GM18507 (cell line): Measurements from ENCODE around the gene MBTPS1.

Experiments
- DNase-seq: peaks from one replicate; pipeline ENCODE4 v3.0.0; 2011; ENCODE audit warnings: low read depth; ENCODE audit not compliant: insufficient read length; ENCODE audit errors: extremely low spot score
- FAIRE-seq: peaks from 2 replicates; lab custom pipeline; 2011; peaks lifted over from hg19 to GRCh38; lab: Jason Lieb, UNC

Gene MBTPS1

DNA sequence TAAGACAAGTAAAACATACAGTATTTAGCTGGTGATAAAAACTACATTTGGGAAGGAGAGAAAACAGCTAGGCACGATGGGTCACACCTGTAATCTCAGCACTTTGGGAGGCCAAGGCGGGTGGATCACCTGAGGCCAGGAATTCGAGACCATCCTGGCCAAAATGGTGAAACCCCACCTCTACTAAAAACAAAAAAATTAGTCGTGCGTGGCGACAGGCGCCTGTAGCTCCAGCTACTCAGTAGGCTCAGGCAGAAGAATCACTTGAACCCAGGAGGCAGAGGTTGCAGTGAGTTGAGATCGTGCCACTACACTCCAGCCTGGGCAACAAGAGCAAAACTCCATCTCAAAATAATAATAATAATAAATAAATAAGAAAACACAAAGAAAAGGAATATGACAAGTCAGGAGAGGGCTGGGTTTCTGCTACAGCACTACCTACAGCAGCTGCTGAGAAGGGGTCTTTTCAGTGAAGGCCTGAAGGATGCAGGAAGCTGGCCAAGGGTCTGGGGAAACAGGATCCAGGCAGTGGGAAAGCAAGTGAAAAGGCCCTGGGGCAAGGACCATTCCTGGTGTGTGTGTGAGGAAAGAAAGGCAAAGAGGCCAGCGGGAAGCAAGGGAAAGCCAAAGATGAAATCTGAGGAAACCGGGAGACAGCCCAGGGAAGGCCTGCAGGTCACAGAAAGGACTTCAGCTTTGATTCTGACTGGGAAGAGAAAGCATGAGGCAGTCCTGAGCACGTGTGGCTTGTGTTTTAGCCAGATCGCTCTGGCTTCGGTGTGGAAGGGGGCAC lies 10.6 kb downstream of the MBTPS1 start:
- FAIRE-seq = no peak
- DNase-seq = no peak

DNA sequence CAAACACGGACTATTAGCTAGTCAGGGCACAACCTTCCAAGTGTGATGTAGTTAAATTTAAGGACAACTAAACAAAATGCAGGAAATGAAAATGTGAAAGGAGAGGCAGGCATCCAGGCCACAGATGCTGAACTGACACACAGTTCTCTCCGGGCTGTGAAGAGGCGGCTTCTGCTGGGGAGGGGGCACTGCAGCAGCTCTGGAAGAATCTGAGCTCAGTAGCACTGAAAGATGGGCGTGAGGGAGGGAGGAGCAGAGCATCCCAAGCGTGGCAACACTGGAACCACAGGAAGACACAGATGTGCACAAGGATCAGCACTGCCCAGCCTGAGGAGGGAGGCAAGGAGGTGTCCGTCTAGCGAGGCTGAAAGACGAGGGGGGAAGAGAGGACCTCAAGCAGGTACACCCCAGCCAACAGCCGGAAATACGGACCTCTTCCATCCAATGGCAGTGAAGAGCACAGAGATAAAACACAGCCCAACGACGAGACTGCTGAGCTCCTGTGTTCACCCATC lies 11.4 kb downstream of the MBTPS1 start:
- no peak for FAIRE-seq
- DNase-seq = no peak

DNA sequence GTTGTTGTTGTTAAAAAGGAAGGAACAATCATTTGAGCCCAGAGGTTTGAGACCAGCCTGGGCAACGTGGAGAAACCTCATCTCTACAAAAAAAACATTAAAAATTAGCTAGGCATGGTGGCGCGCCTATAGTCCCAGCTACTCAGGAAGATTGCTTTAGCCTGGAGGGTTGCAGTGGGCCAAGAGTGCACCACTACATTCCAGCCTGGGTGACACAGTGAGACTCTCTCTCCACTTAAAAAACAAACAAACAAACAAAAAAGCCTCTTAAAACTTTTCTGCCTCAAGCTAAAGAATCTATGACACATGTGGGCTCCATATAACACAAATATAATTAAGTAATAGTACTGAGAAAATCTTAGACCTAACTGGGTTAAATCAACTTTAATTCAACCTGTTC lies 12.5 kb downstream of the MBTPS1 start:
- FAIRE-seq = no peak
- DNase-seq = no peak

DNA sequence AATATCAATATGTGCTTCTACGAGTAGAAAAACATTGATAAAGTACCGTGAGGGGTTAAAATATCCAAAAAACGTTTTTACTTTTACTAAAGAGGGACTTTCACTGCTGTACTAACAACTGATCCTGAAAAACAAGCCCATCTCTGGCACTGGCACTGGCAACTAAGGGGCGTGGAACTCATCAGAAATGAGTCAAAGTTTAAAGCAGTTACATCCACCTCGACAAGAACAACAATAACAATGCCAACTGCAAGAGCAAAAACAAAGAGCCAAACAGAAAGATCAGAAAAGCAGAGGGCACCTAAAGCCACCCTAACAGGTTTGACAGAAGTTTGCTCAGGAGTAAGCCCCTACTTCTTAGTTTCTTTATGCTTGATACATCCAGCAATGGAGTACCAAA lies 13.1 kb downstream of the MBTPS1 start:
- FAIRE-seq = no peak
- no peak for DNase-seq

DNA sequence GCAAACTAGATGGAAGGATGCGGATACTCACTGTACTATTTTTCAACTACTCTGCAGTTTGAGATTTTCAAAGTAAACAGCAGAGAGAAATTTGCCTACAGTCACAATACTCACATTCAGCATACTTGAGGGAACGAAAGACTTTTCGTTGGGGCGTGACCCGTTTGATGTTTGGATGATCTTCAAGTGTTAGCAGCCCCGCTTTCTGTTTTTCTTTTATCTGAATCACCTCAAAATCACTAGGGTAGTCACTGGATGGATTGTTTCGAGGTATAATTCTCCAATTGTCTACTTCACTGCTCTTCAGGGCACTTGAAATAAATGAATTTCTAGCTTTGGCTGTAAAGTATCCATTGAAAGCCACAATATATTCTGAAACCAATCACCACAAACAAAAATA lies 17.8 kb downstream of the MBTPS1 start:
- DNase-seq = no peak

DNA sequence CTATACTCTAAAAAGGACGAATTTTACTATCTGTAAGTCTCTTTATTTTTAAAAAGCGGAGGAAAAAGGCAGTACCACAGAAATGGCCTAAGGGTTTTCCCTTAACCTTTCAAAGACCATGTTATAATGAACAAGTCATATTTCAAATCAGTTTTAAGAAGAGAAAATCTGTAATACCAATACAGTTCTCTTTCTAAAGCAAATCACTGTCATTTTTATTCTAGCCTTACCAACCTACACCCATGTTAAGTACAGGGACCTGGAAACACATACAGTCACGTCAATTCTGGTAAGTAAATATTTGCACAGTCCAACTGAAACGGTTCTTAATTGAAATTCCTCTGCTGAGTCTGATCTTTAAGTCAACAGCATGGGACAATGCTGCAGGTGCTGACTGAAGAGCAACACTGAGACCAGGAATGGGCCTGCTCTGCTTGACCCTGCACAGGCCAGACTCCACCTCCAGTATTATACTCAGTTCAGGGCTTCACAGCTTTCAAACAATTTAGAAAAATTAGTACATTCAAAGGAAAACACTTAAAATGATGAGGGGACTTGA lies 20.2 kb downstream of the MBTPS1 start:
- FAIRE-seq = no peak
- DNase-seq = no peak

More for the DNA sequence above, 17.8 kb downstream of the MBTPS1 start:
- FAIRE-seq = no peak

DNA sequence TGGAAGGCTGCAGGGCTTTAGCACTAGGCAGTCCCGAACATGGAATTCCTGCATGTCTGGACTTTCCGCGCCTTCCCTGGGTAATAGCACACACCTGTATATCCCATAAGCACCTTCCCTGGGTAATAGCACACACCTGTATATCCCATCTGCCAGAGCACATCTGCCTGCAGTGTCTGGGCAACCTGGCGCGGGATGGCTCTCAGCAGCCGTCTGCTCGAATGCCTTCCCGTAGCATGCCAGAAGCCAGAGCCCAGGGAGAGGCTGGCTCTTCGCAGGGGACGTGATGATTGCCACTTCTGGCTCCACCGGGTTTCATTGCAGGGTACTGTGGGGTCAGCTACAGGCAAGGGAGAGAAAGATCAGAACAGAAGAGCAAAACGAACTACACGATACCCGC lies 21.3 kb downstream of the MBTPS1 start:
- FAIRE-seq (no peak), DNase-seq (no peak)

DNA sequence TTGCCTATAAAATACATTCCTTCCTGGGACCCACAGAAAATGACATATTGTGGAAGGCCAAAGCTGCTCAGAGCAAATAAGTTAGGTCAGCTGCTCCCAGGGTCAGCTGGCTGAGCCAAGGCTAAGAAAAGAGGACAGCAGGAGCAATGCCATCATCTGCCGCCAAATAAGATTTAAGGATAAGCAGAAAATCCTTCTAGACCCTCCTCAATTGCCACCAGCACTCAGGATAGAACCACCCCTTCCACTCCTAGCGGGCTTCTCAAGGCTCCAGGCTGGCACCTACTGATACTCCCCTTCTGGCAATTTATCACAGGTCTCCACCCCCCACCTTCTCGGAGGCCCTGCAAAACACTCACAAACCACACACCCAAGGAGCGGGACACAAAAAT lies 22.9 kb downstream of the MBTPS1 start:
- FAIRE-seq = no peak

DNA sequence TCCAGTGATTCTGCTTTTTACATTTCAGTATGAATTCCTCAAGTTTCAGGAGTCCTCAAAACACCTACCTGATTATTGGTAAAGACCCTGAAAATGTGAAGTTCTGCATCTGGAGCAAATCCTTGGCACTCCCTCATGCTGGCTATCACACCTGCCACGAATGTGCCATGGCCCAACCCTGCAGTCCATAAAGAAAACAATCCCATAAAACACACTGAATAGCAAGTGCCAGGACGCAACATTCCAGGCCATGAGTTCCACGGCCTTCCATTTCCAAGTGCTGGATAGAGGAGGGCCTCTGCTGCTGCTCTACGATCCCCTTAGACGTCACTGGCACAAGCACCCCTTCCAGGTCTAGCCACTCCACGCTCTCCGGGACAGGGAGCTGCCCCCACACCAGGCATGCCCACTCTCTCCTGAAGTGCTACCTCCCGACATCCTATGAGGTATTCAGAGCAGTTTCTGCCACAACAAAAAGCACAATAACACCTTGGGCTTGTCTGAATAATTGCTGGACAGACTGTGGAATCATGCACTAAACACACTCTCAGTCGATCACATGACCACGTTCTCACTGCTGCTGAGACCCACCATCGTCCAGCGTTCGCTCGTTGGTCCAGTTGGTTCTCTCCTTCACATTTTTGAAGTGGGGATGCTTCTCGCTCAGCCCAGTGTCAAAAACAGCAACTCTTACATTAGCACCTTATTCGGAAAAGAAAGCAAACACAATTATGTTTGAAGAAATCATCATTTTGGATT lies 23.4 kb downstream of the MBTPS1 start:
- DNase-seq (no peak), FAIRE-seq (no peak)

More for the DNA sequence above, 22.9 kb downstream of the MBTPS1 start:
- no peak for DNase-seq

DNA sequence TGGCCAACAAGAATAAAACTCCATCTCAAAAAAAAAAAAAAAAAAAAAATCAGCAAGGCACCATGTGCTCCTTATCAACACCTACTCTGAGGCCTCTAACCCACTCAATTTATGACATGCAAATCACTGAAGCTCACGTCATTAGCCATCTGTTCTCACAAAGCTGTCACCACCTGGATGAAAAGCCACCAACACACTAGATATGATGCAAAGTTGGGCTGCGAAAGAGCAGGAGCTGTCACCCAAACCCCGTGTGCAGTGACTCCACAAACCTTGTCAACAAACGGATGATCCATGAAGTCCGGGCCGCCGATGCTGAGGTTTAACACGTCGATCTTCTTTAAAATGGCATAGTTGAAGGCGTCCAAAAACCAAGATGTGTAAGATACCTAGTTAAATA lies 25.3 kb downstream of the MBTPS1 start:
- no peak for FAIRE-seq
- DNase-seq = no peak

DNA sequence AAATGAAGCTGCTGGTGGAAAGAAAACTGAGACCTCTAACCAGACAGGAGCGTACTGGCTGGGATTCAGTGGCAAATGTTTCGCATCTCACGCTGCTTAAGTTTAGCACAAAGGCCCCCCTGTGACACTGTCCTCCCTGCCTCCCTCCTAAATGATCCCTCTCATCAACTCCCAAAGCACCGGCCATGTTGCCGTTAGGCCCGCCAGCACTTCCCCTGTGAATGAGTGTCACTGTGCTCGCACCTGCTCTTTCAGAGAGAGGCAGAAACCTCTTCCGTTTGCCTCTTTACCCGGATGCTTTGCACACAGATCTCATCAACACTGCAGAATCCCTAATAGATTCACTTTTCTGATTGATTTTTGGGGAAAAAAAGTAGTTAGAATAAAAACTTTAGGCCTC lies 26.5 kb downstream of the MBTPS1 start:
- no peak for FAIRE-seq
- no peak for DNase-seq

DNA sequence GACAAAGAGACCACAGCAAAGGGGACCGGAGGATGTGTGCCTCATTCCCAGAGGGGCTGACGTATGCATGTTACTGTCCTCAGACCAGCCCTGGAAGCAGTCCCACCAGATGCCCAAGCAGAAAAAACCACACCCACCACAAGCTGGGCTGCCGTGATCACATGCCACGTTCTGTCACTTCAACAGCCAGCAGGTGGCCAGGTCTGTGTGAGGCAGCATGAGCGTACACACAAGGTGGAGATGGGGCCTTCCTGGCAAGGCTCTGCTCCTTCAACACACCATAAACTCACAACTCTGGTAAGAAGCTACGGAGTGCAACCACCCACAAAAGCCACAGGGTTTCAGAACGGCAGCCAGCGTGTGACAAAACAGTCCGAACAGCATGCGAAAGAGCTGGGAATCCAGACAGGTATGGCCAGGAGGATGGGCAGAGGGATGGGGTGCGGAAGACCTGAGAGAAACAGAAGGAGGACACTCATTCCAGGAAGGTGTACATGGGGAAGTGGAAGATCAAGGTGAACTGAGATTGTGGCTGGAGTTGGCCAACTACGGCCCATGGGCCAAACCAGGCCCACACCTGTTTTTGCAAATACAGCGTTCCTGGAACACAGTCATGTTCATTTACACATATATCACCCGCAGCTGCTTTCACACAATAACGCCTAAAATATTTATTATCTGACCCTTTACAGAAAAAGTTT lies 27.9 kb downstream of the MBTPS1 start:
- peak; percentile 54 for DNase-seq
- FAIRE-seq = peak; percentile 97

DNA sequence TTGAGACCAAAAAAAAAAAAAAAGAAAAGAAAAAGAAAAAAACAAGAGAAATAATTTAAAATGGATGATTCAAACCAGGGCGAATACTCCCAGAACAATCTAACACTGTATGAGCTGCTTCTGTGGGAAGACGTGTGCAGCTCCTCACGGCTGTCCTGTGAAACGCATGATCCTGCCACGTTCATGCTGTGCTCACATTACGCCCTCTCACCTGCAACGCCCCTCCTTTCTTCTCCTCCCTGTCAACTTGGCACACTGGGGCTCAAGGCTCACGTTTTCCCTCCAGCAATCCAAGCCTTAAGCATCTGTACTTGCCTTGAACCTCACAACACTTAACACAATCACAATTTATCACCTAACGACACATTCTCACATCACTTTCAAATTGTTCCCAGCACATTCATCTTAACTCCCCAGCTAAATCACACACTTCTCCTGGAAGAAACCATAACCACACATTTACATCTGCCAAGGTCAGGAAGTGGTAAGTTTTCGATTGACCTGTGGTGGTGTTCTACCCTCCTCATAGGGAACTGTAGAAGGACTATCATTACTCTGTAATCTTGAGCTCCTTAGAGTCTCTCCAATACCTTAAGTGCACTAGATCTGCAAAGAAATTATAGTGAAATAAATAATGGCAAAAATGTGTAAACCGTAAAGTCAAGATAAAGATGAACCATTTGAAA lies 29.1 kb downstream of the MBTPS1 start:
- FAIRE-seq (peak; percentile 76), DNase-seq (no peak)

DNA sequence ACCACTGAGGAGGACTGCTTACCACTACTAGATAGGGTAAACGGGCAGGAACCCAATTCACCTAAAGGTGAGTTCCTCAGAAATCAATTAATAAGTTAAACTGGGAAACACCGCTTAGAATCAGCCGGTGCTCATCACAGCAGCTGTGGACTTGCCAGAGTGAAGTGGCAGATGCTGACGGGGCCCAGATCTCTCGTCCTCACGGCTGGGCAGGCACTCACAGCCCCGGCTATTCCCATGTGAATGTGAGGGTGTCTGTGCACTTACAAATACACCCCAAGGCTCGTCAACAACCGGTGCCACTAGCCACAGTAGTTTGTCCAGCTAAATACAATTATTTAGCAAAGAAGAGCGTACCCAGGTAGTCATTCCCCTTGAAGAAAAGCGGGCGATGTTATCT lies 29.7 kb downstream of the MBTPS1 start:
- no peak for DNase-seq
- FAIRE-seq = no peak

DNA sequence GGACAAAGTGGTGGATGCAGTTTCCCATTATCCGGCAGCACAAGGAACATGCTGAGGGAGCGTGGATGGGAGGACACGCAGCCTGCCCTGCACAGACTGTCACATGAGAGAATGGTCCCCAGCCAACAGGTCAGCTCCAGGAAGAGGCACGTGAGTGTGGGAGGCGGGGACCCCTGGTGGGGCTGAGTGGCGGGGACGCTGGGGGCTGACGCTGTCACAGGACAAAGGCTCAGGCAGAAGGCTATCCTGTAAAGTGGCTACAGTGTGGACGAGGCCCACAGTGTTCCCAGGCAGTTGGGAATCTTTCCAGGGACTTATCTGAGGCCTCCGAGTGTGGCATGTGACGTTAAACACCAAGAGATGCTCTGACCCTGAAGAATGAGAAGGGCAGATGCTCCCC lies 30.4 kb downstream of the MBTPS1 start:
- DNase-seq = no peak
- FAIRE-seq = no peak

DNA sequence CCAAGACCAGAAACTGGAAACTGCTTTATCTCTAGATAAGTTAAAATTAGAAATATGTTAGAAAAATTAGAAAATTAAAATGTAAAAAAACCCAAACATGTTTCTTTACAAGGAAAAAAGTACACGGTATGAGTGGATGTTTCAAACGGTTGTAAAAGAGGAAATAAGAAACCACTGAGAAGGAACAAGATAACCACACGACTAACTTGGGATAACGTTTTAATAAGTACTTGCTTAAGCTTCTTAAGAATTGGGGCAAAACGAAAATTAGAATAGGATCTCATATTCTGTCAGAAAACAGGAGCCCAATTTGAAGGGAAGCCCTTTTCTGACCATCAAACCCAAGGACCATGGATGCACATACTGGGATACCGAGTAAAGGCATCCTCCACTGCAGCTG lies 31.0 kb downstream of the MBTPS1 start:
- DNase-seq = no peak
- FAIRE-seq = peak; percentile 83

DNA sequence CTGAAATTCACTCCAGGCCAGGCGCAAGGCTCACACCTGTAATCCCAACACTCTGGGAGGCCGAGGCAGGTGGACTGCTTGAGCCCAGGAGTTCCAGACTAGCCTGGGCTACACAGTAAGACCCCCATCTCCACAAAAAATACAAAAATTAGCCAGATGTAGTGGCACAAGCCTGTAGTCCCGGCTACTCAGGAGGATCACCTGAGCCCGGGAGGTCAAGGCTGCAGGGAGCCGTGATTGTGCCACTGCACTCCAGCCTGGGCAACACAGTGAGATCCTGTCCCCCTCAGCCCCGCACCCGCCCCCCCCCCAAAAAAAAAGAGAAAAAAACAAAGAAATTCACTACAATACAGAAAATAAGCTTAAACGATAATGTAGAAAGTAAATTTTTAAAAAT lies 31.5 kb downstream of the MBTPS1 start:
- no peak for DNase-seq

DNA sequence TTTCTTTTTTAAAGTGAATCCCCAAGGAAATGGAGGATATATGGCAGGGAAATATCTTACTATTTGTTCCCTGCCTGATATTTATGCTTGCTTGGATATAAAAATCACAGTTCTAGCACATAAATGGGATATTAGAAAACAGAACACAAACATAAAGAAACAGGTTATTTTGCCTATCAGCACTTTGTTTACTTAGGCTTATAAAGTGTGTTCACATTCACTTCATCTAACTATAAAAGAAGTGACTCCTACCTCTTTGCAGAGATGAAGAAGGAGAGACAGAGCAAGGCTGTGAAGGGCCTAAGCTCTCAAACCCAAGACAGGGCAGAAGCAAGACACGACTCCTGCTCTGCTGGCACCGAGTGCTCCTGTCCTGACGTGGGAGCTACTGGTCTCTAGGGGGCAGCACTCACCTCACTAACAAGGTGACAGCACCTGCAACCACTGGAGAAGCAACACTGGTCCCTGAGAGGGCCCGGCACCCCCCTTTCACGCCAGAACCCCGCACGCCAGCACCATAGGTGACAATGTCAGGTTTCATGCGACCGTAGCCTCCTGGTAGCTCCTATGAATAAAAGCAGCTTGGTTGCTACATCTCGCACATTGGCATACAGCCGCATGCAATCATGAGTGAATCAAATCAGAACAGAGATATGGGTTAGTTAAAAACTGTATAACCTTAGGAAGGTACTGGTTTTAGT lies 32.0 kb downstream of the MBTPS1 start:
- DNase-seq (peak; percentile 64), FAIRE-seq (peak; percentile 84)

More for the DNA sequence above, 31.5 kb downstream of the MBTPS1 start:
- FAIRE-seq = no peak
